Endothelial cell of umbilical vein (primary cell): Measurements from ENCODE around the gene HNRNPLL.

Experiments
- CTCF ChIP-seq, 2 donors: IDR thresholded peaks; 1 replicate in 1 of 2; 2 replicates in 1 of 2; pipeline ENCODE4 v1.5.1; 2011; ENCODE audit warnings: low read length in 2 of 2, mild to moderate bottlenecking in 2 of 2, moderate library complexity in 2 of 2, control low read depth in 1 of 2, inconsistent platforms in 1 of 2, low read depth in 1 of 2; ENCODE audit not compliant: insufficient read depth in 1 of 2; ENCODE audit errors: extremely low read depth in 1 of 2
- EZH2 ChIP-seq: IDR thresholded peaks from 2 replicates; pipeline ENCODE4 v1.6.1; 2012; ENCODE audit warnings: borderline replicate concordance, low read depth, mild to moderate bottlenecking, moderate library complexity, low read length, inconsistent platforms; ENCODE audit not compliant: severe bottlenecking
- MYC ChIP-seq: IDR thresholded peaks from one replicate; pipeline ENCODE4 v1.6.1; 2011; ENCODE audit warnings: mild to moderate bottlenecking, low read depth, low read length

GRCh38 chr2:38523728-38524437 is 78.8 kb downstream of the HNRNPLL start:
- TF ChIP-seq EZH2 (no peak), MYC (no peak), CTCF (IDR thresholded peaks at IDR 0.05; ENCODE audit: extremely low read depth in 1 of 2, insufficient read depth in 1 of 2, low read depth in 1 of 2, low read length in 2 of 2) (peak in 1 of 2 donors; percentile 5)
